ENCODE data around the gene LIMS2.

Gene LIMS2

DNA sequence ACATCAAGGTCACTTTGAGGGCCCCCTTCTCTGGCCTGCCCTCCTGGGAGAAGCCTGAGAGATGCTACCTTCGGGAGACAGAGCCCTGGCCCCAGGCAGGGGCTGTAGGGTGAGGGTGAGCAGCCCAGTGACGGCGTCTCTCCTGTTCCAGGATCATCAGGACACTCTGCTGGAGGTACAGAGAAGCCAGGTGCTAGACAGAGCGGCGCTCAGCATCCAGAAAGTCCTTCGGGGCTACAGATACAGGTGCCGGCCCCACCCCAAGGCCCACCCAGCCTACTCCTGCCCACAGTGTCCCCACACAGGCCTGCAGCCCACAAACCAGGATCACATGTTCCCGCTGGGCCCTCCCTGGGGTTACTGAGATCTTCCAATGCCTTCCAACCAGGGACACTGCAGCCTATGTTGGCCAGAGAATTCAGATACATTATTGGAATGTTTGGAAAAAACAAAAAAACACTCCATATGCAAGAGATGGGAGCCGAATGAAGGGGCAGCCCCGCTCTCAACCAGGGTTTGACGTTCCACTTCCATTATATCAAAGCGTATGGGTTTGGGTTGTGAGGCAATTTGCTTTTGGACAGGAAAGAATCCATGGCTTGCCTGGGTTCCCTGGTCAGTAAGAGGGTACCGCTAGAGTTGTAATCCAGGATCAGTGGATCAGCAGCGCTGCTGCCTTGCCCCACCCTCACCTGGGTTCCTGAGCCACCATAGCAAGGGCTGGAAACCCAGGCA lies 78.9 kb downstream of the LIMS2 start:
- DNase-seq = no peak

DNA sequence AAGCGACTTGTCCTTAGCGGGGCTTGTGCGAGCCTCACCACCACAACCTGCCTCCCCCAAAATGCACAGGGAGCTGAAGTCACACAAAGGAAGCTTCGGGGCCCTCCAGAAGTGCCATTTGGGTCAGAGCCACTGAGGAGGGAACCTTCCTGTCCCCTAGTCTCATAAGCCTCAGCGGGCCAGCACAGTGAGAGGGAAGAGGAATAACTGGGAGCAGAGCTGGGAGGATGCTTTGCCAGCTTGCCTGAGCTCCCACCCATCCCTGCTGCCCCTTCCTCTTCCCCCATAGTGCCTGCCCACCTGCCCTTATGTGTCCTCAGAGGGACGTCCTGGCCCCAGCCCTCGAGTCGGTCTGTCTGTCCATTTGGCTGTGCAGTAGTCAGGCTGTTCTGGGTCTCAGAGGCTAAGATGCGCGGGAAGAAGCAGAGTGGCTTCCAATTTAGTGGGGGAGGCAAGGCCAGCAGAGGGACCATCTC lies 81.2 kb downstream of the LIMS2 start:
- DNase-seq = no peak

DNA sequence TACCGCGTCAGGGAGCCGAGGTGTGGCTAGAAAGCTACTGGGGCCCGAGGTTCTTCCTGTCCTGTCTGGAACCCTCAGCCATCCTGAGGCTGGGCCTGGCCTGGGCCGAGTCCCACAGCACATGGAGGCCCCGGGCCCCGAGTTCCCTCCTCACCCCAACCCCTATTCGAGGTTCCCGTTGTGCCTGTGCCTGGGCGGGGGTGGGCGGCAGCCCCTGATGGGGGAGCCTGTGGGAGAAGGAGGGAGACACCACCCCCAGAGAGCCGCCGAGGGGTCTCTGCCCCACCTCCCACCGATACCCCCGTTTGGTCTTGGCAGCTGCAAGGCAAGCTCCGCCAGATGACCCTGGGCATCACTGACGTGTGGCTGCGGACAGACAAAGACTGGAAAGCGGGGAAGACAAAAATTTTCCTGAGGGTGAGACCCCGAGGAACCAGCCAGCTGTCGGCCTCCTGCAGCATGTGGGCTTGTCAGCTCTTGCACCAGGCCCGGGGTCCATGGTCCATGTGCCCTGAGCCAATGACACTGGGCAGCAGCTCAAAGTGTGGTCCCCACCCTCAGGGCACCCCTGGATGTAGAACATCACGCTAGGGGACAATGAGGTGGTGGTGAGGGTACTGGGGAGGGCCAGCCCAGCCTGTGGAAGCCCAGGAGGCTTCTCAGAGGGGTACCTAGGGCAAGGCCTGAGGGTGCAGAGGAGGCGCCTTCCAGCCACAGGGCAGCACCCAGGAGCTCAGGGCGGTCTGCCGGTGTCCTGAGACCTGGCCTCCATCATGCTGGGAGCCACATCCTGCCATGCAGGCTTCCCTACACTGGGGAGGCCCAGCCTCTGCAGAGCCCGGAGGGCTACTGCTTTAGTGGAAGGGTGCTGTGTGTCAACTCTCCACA lies 81.9 kb downstream of the LIMS2 start:
- DNase-seq = no peak

DNA sequence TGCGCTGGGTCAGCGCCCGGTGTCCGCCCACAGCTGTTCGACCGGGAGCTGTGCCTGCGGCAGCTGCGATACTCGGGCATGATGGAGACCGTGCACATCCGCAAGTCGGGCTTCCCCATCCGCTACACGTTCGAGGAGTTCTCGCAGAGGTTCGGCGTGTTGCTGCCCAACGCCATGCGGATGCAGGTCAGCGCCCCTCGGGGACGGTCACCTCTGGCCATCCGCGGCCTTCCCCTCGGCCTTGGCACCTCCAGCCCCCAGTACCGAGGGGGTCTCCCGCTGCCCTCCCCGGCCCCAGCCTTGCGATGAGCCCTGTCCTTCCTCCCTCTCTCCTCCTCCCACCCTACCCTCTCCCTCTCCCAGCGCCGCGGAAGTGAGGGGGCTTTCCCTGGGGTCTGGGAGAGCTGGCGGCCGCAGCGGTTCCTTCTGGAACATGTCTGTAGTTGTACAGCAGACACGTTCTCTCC lies 82.5 kb downstream of the LIMS2 start:
- DNase-seq = no peak

DNA sequence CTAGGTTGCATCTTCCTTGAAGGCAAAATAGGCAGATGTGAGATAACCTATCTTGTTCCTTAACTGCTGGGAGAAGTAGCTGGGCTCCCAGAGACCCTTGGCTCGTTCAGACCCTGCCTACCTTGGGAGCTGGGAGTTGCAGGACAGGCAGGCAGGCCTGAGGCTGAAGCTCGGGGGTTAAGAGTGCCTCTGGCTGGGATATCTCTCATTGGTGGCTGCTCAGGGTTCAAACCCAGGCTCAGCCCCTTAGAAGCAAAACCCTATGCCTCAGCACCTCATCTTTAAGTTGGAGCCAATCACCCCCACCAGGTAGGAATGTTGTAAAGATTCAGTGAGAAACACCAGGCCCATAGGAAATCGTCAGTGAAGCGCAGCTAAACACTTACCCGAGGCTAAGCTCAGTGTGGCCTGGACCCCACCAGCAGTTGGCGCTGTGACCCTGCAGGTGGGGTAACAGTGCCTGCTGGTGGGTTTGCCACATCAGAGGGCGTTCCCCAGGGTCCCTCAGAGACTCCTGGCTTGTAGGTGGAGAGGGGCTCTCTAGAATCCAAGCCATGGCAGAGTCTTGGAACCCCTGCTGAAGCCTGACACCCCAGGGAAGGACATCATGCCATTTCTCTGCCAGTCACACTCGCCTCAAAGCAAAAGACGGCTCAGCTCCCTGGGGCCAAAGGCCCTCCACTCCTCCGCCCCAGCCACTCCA lies 84.0 kb downstream of the LIMS2 start:
- peak; percentile 59 for DNase-seq

DNA sequence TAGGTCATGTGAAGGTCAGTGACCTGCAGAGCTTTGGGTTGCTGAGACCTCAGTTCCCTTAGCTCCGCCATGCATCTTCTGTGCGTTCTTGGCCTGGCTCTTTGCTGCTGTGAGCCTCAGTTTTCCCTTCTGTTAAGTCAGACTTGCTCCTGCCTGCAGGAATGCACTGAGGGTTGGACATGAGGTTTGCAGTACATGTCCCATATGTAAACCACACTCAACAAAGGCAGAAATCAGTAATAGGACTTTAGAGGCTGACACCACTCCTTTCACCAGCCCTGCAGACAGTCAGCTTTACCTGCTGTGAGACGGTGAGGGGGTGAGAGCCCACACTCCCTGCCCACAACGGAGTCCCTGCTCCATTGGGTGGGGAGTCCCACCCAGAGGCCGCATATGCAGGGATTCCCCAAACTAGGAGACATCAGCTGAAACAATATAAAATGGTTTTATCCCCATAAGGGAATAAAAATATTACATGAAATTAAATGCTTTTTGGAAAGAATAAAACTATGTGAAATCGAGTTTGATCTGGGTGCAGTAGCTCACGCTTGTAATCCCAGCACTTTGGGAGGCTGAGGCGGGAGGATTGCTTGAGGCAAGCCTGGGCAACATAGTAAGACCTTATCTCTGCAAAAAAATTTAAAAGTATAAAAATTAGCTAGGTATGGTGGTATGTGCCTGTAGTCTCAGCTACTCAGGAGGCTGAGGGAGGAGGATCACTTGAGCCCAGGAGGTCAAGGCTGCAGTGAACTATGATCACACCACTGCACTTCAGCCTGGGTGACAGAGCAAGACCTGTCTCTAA lies 84.7 kb downstream of the LIMS2 start:
- DNase-seq = no peak

DNA sequence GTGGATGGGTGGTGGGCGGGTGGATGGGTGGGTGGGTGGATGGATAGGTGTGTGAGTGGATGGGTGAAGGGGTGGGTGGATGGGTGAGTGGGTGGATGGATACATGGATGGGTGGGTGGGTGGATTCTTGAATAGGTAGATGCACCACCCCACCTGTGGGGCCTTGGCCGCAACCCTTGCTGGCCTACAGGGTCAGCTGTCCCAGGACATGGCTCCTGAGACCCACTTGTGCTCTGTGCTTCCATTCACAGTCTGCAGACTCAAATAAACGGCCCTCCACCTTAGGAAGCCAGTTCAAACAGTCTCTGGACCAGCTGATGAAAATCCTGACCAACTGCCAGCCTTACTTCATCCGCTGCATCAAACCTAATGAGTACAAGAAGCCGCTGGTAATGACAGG lies 85.5 kb downstream of the LIMS2 start:
- no peak for DNase-seq

DNA sequence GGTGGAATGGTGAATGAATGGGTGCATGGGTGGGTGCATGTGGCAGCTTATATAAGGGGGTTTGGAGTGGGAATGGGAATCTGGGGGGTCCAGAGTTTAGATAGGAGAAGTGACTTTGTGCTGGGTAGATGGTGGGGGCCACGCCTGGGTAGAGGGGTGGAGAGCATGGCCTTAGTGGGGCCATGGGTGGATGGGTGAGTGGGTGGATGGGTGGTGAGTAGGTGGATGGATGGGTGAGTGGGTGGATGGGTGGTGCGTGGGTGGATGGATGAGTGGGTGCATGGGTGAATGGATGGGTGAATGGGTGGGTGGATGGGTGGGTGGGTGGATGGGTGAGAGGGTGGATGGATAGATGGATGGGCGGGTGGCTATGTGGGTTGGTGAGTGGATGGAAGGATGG lies 86.0 kb downstream of the LIMS2 start:
- no peak for DNase-seq
